ENCODE measurements around the gene GPSM3. TPM values are rescaled to one million over a fixed set of nuclear protein-coding genes. Genes with fewer than 3 reads are reported as not detected.
"Not testable (repeated sequence)": the region's sequence is repeated elsewhere in the genome, so short reads cannot be mapped to it uniquely, and the experiment has no call there.

GPSM3 gene
- total and polyA plus RNA-seq, 4 donors = 4.6 to 9.9 (median 9.5) TPM

GRCh38 chr6:32220021-32220420 lies 27.6 kb upstream of the GPSM3 start:
- Histone ChIP-seq H3K4me3 (ENCODE audit: low read depth, low read length) (no peak overlapping the region), H3K36me3 (ENCODE audit: control insufficient read depth, insufficient read depth, low read length) (no peaks in the 10 kb centered on the region), H3K4me1 (ENCODE audit: control insufficient read depth, insufficient read depth, low read length) (no peaks in the 10 kb centered on the region), H3K9me3 (ENCODE audit: control insufficient read depth, insufficient read depth, low read length) (no peaks in the 10 kb centered on the region), H3K27ac (ENCODE audit: low read depth, low read length) (no peak overlapping the region), H3K27me3 (ENCODE audit: control insufficient read depth, insufficient read depth, low read length) (no peaks in the 10 kb centered on the region)
- no peak for DNase-seq (ENCODE audit: low read depth in 4 of 6, low spot score in 6 of 6)
- WGBS (ENCODE audit: insufficient coverage) = 77% methylated on average over 3 of the region's 4 CpGs

- H3K27ac ChIP-seq (ENCODE audit: low read depth, low read length) = no peak overlapping the region
- H3K4me3 ChIP-seq (ENCODE audit: low read depth, low read length) = no peak overlapping the region
- no peaks in the 10 kb centered on the region for H3K4me1 ChIP-seq (ENCODE audit: control insufficient read depth, insufficient read depth, low read length)
- no peak for DNase-seq (ENCODE audit: low read depth in 4 of 6, low spot score in 6 of 6)
- H3K27me3 ChIP-seq (ENCODE audit: control insufficient read depth, insufficient read depth, low read length) = no peaks in the 10 kb centered on the region
- WGBS (ENCODE audit: insufficient coverage) = 76% methylated on average over 7 of the region's 7 CpGs
- no peaks in the 10 kb centered on the region for H3K9me3 ChIP-seq (ENCODE audit: control insufficient read depth, insufficient read depth, low read length)
- H3K36me3 ChIP-seq (ENCODE audit: control insufficient read depth, insufficient read depth, low read length) = no peaks in the 10 kb centered on the region
Measured at GRCh38 chr6:32218167-32218566, 25.7 kb upstream of the GPSM3 start.

GRCh38 chr6:32216998-32217397 lies 24.6 kb upstream of the GPSM3 start:
- Histone ChIP-seq H3K27ac (ENCODE audit: low read depth, low read length) (no peak overlapping the region), H3K4me1 (ENCODE audit: control insufficient read depth, insufficient read depth, low read length) (no peaks in the 10 kb centered on the region), H3K9me3 (ENCODE audit: control insufficient read depth, insufficient read depth, low read length) (no peaks in the 10 kb centered on the region), H3K27me3 (ENCODE audit: control insufficient read depth, insufficient read depth, low read length) (no peaks in the 10 kb centered on the region), H3K36me3 (ENCODE audit: control insufficient read depth, insufficient read depth, low read length) (no peaks in the 10 kb centered on the region), H3K4me3 (ENCODE audit: low read depth, low read length) (no peak overlapping the region)
- no peak for DNase-seq (ENCODE audit: low read depth in 4 of 6, low spot score in 6 of 6)
- 96% methylated on average over 10 of the region's 11 CpGs for WGBS (ENCODE audit: insufficient coverage)

GRCh38 chr6:32216285-32216684 lies 23.8 kb upstream of the GPSM3 start:
- Histone ChIP-seq H3K36me3 (ENCODE audit: control insufficient read depth, insufficient read depth, low read length) (no peaks in the 10 kb centered on the region), H3K27me3 (ENCODE audit: control insufficient read depth, insufficient read depth, low read length) (no peaks in the 10 kb centered on the region), H3K27ac (ENCODE audit: low read depth, low read length) (no peak overlapping the region), H3K9me3 (ENCODE audit: control insufficient read depth, insufficient read depth, low read length) (no peaks in the 10 kb centered on the region), H3K4me1 (ENCODE audit: control insufficient read depth, insufficient read depth, low read length) (no peaks in the 10 kb centered on the region), H3K4me3 (ENCODE audit: low read depth, low read length) (no peak overlapping the region)
- DNase-seq (ENCODE audit: low read depth in 4 of 6, low spot score in 6 of 6) = no peak
- WGBS (ENCODE audit: insufficient coverage) = 80% methylated on average over 1 of the region's 10 CpGs

GRCh38 chr6:32215617-32216016 lies 23.2 kb upstream of the GPSM3 start:
- Histone ChIP-seq H3K27ac (ENCODE audit: low read depth, low read length) (no peak overlapping the region), H3K9me3 (ENCODE audit: control insufficient read depth, insufficient read depth, low read length) (no peaks in the 10 kb centered on the region), H3K4me1 (ENCODE audit: control insufficient read depth, insufficient read depth, low read length) (no peaks in the 10 kb centered on the region), H3K4me3 (ENCODE audit: low read depth, low read length) (no peak overlapping the region), H3K27me3 (ENCODE audit: control insufficient read depth, insufficient read depth, low read length) (no peaks in the 10 kb centered on the region), H3K36me3 (ENCODE audit: control insufficient read depth, insufficient read depth, low read length) (no peaks in the 10 kb centered on the region)
- WGBS (ENCODE audit: insufficient coverage) = no CpG with 5 or more reads among the region's 4 CpGs
- DNase-seq (ENCODE audit: low read depth in 4 of 6, low spot score in 6 of 6) = no peak

GRCh38 chr6:32214126-32214525 lies 21.7 kb upstream of the GPSM3 start:
- no peaks in the 10 kb centered on the region for H3K36me3 ChIP-seq (ENCODE audit: control insufficient read depth, insufficient read depth, low read length)
- H3K4me1 ChIP-seq (ENCODE audit: control insufficient read depth, insufficient read depth, low read length) = no peaks in the 10 kb centered on the region
- no peaks in the 10 kb centered on the region for H3K9me3 ChIP-seq (ENCODE audit: control insufficient read depth, insufficient read depth, low read length)
- no CpG with 5 or more reads among the region's 3 CpGs for WGBS (ENCODE audit: insufficient coverage)
- H3K27ac ChIP-seq (ENCODE audit: low read depth, low read length) = no peak overlapping the region
- DNase-seq (ENCODE audit: low read depth in 4 of 6, low spot score in 6 of 6) = no peak
- H3K27me3 ChIP-seq (ENCODE audit: control insufficient read depth, insufficient read depth, low read length) = no peaks in the 10 kb centered on the region
- H3K4me3 ChIP-seq (ENCODE audit: low read depth, low read length) = no peak overlapping the region

- H3K4me3 ChIP-seq (ENCODE audit: low read depth, low read length) = no peak overlapping the region
- H3K36me3 ChIP-seq (ENCODE audit: control insufficient read depth, insufficient read depth, low read length) = no peaks in the 10 kb centered on the region
- H3K9me3 ChIP-seq (ENCODE audit: control insufficient read depth, insufficient read depth, low read length) = no peaks in the 10 kb centered on the region
- H3K4me1 ChIP-seq (ENCODE audit: control insufficient read depth, insufficient read depth, low read length) = no peaks in the 10 kb centered on the region
- DNase-seq (ENCODE audit: low read depth in 4 of 6, low spot score in 6 of 6) = no peak
- WGBS (ENCODE audit: insufficient coverage) = 92% methylated on average over 2 of the region's 6 CpGs
- H3K27ac ChIP-seq (ENCODE audit: low read depth, low read length) = no peak overlapping the region
- H3K27me3 ChIP-seq (ENCODE audit: control insufficient read depth, insufficient read depth, low read length) = no peaks in the 10 kb centered on the region
Measured at GRCh38 chr6:32213649-32214048, 21.2 kb upstream of the GPSM3 start.

- Histone ChIP-seq H3K4me3 (ENCODE audit: low read depth, low read length) (no peak overlapping the region), H3K4me1 (ENCODE audit: control insufficient read depth, insufficient read depth, low read length) (no peaks in the 10 kb centered on the region), H3K9me3 (ENCODE audit: control insufficient read depth, insufficient read depth, low read length) (no peaks in the 10 kb centered on the region), H3K36me3 (ENCODE audit: control insufficient read depth, insufficient read depth, low read length) (no peaks in the 10 kb centered on the region), H3K27ac (ENCODE audit: low read depth, low read length) (no peak overlapping the region), H3K27me3 (ENCODE audit: control insufficient read depth, insufficient read depth, low read length) (no peaks in the 10 kb centered on the region)
- 85% methylated on average over 10 of the region's 12 CpGs for WGBS (ENCODE audit: insufficient coverage)
- DNase-seq (ENCODE audit: low read depth in 4 of 6, low spot score in 6 of 6) = no peak
Measured at GRCh38 chr6:32212076-32212760, 19.8 kb upstream of the GPSM3 start.

GRCh38 chr6:32211432-32211831 lies 19.0 kb upstream of the GPSM3 start:
- H3K27me3 ChIP-seq (ENCODE audit: control insufficient read depth, insufficient read depth, low read length); H3K4me1 ChIP-seq (ENCODE audit: control insufficient read depth, insufficient read depth, low read length); H3K36me3 ChIP-seq (ENCODE audit: control insufficient read depth, insufficient read depth, low read length); H3K27ac ChIP-seq (ENCODE audit: low read depth, low read length); H3K4me3 ChIP-seq (ENCODE audit: low read depth, low read length); DNase-seq (ENCODE audit: low read depth in 4 of 6, low spot score in 6 of 6); H3K9me3 ChIP-seq (ENCODE audit: control insufficient read depth, insufficient read depth, low read length): not testable (repeated sequence)
- WGBS (ENCODE audit: insufficient coverage) = 57% methylated on average over 1 of the region's 4 CpGs

GRCh38 chr6:32210191-32210601 lies 17.8 kb upstream of the GPSM3 start:
- 91% methylated on average over 5 of the region's 5 CpGs for WGBS (ENCODE audit: insufficient coverage)
- no peak for DNase-seq (ENCODE audit: low read depth in 4 of 6, low spot score in 6 of 6)

More at GRCh38 chr6:32210191-32210601, 17.8 kb upstream of the GPSM3 start:
- H3K4me3 ChIP-seq (ENCODE audit: low read depth, low read length) = no peak overlapping the region
- no peaks in the 10 kb centered on the region for H3K27me3 ChIP-seq (ENCODE audit: control insufficient read depth, insufficient read depth, low read length)
- no peak overlapping the region for H3K27ac ChIP-seq (ENCODE audit: low read depth, low read length)
- H3K4me1 ChIP-seq (ENCODE audit: control insufficient read depth, insufficient read depth, low read length) = no peaks in the 10 kb centered on the region
- no peaks in the 10 kb centered on the region for H3K36me3 ChIP-seq (ENCODE audit: control insufficient read depth, insufficient read depth, low read length)
- H3K9me3 ChIP-seq (ENCODE audit: control insufficient read depth, insufficient read depth, low read length) = no peaks in the 10 kb centered on the region
